Stimulated activated naive CD8-positive, alpha-beta T cell treated with anti-CD3 and anti-CD28 coated beads, Interleukin-15, amount 100 ng/mL, for 72 hours (primary cell): ENCODE measurements around the gene RAD51B.

Experiments used
- ATAC-seq: fragments of 150-1000 bp; cut with Tn5 transposase; 2 replicates; pipeline ENCODE4 v1.10.0; 2021; ENCODE audit warnings: mild to moderate bottlenecking, moderate library complexity
- DNase-seq, 2 donors: peaks; one replicate each; pipeline ENCODE4 v3.0.0; 2021 to 2022
- H3K27ac Mint-ChIP-seq, 2 donors: one replicate each; pipeline ENCODE4 v1.8.0; 2022; ENCODE audit warnings: mild to moderate bottlenecking in 2 of 2, mixed read lengths in 2 of 2, moderate library complexity in 2 of 2
- H3K27me3 Mint-ChIP-seq: one replicate; pipeline ENCODE4 v1.8.0; 2022; ENCODE audit warnings: mixed read lengths
- H3K4me1 Mint-ChIP-seq: one replicate; pipeline ENCODE4 v1.8.0; 2022; ENCODE audit warnings: mild to moderate bottlenecking, mixed read lengths
- H3K4me3 Mint-ChIP-seq, 2 donors: one replicate each; pipeline ENCODE4 v1.8.0; 2022; ENCODE audit warnings: mild to moderate bottlenecking in 2 of 2, mixed read lengths in 2 of 2, moderate library complexity in 1 of 2
- H3K9me3 Mint-ChIP-seq, 2 donors: one replicate each; pipeline ENCODE4 v1.8.0; 2022; ENCODE audit warnings: mixed read lengths in 2 of 2

RAD51B gene

DNA sequence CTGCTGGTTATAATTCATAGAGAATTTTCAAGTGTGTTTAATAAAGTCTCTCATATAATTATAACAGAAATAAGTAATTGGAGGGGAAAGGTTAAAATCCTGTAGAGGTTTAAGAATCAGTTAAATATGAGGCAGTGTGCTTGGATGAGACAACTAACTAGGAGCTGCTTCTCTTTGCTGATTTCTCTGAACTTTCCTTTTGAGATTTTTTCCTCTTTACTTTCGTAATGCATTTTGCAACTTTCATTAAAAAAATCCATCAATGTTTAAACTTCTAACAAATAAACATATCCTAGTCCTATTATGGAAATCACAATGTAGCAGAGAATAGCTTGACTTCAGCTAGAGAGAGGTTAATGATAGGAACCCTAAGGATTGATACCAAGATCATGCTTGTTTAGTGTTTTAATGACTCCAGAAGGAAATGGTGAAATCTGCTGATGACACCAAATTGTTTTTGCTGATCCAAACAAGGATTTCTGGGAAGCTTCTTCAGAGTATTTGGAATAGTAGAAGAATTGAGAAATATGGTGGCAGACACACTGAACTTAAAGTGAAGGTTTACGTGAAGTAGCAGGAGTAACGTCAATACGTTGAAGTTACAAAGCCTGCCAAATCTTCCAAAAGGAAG, 122.6 kb downstream of the RAD51B start:
- no peak overlapping the region for H3K4me3 Mint-ChIP-seq
- no peaks in the 10 kb centered on the region for H3K27me3 Mint-ChIP-seq
- DNase-seq (no peak), ATAC-seq (no peak)
- H3K27ac Mint-ChIP-seq, result no peak overlapping the region
- no peaks in the 10 kb centered on the region for H3K9me3 Mint-ChIP-seq
- H3K4me1 Mint-ChIP-seq, result no peaks in the 10 kb centered on the region

DNA sequence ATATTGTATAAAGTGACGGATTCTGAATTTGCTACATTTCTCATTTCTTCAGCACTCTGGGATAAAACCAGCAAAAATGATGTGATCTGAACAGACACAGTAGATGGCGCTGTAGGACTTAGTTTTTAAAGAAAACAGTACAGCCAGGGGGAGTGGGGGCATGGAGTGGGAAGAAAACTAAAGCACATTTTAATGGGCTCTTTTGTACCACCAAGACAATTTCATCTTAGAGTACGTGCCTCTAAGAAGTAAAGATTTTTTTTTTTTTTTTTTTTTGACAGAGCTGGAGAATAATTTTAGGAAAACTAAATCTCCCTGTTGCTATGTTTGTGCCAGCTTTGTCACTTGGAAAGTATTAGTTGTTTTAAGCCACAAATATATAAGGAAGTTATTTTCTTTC, 124.4 kb downstream of the RAD51B start:
- H3K4me3 Mint-ChIP-seq, result no peak overlapping the region
- peak; percentile 33 for DNase-seq
- ATAC-seq, result peak; percentile 60
- no peaks in the 10 kb centered on the region for H3K27me3 Mint-ChIP-seq
- H3K27ac Mint-ChIP-seq, result no peak overlapping the region
- H3K4me1 Mint-ChIP-seq, result no peaks in the 10 kb centered on the region
- no peaks in the 10 kb centered on the region for H3K9me3 Mint-ChIP-seq

DNA sequence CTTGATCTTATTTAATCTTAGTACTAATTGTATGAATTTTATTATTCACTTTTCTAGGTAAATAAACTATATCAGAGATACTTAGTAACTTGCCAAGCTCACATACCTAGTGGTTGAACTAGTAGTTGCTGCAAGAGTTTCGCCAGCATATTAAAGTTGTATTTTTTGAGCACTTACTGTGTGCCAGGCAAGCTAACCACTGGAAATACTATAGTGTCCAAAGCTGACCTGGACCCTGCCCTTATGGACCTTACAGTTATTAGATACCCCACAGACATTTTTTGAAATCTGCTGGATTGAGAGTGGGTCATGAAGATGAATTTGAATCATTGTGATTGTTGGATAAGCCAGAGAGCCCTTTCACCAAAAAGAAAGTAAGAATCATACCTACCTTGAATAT, 125.0 kb downstream of the RAD51B start:
- H3K27me3 Mint-ChIP-seq, result no peaks in the 10 kb centered on the region
- no peaks in the 10 kb centered on the region for H3K9me3 Mint-ChIP-seq
- DNase-seq (no peak), ATAC-seq (no peak)
- no peaks in the 10 kb centered on the region for H3K4me1 Mint-ChIP-seq
- no peak overlapping the region for H3K27ac Mint-ChIP-seq
- no peak overlapping the region for H3K4me3 Mint-ChIP-seq

DNA sequence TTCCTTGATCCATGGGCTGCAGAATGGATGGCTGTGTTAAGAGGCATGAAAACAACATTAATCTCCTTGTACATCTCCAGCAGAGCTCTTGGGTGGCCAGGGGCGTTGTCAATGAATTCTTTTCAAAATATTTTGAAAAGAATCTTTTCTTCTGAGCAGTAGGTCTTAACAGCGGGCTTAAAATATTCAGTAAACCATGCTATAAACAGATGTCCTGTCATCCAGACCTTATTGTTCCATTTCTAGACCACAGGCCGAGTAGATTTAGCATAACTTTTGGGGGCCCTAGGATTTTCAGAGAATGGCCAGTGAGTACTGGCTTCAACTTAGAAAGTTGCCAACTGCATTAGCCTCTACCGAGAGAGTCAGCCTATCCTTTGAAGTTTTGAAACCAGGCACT, 130.2 kb downstream of the RAD51B start:
- ATAC-seq (no peak), DNase-seq (no peak)
- H3K27ac Mint-ChIP-seq, result no peak overlapping the region
- no peak overlapping the region for H3K4me3 Mint-ChIP-seq
- no peaks in the 10 kb centered on the region for H3K27me3 Mint-ChIP-seq
- H3K9me3 Mint-ChIP-seq, result no peaks in the 10 kb centered on the region
- no peaks in the 10 kb centered on the region for H3K4me1 Mint-ChIP-seq

DNA sequence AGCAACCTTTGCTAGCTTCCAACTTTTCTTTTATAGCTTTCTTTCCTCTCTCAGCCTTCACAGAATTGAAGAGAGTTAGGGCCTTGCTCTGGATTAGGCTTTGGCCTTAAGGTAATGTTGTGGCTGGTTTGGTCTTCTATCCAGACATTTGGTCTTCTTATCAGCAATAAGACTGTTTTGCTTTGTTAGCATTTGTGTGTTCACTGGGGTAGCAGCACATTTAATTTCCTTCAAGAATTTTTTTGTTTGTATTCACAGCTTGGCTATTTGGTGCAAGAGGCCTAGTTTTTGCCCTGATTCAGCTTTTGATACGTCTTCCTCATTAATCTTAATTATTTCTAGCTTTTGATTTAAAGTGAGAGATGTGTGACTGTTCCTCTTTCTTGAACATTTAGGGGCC, 130.8 kb downstream of the RAD51B start:
- no peaks in the 10 kb centered on the region for H3K27me3 Mint-ChIP-seq
- H3K4me1 Mint-ChIP-seq, result no peaks in the 10 kb centered on the region
- DNase-seq (no peak), ATAC-seq (no peak)
- H3K9me3 Mint-ChIP-seq, result no peaks in the 10 kb centered on the region
- no peak overlapping the region for H3K27ac Mint-ChIP-seq
- no peak overlapping the region for H3K4me3 Mint-ChIP-seq

DNA sequence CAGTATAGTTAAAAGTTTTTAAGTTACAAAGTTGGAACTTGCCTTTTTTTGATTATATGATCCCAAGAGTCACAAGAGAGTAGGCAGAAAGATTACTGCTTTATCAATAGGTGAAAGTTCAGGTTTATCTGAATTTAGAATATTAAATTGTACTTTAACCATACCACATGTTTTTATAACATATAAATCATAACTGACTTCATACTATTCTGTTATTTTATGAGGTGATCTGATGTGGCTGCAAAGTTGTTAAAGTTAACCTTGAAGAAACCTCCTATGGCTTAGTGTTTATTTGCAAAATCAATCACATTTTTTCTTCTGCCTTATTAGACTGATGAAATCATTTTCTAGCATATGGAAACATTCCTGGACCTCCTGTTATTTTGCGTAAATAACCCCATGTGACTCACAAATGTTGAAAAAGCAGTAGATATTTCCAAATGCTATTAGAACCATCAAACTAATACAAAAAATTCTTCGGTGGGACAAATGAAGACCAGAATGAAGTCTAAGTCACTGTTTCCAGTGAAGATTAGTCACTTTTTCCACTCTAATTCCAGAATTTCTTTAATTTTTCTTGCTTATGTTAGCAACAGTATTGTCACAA, 132.1 kb downstream of the RAD51B start:
- Mint-ChIP-seq H3K4me3 (no peak overlapping the region), H3K4me1 (no peaks in the 10 kb centered on the region), H3K9me3 (no peaks in the 10 kb centered on the region), H3K27ac (no peak overlapping the region), H3K27me3 (no peaks in the 10 kb centered on the region)
- no peak for DNase-seq
- no peak for ATAC-seq

DNA sequence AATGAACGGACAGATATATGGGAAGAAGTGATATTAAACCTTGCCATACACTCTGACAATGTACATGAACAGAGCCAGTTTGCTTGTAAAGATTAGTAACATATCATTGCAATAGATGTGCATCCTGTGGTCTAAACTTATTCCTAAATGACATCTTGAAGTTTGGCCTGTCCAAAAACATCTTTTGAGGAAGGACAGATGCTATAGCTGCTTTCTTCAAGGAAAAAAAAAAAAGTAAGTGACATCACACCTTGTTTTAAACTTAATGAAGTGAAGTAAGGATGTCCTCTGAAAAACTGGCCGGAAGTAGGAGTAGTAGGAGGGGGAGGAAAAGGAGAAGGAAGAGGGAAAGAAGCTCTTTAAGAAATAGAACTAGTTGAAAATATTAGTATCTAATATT, 132.8 kb downstream of the RAD51B start:
- H3K9me3 Mint-ChIP-seq, result no peaks in the 10 kb centered on the region
- ATAC-seq (no peak), DNase-seq (no peak)
- H3K27ac Mint-ChIP-seq, result no peak overlapping the region
- H3K27me3 Mint-ChIP-seq, result no peaks in the 10 kb centered on the region
- H3K4me1 Mint-ChIP-seq, result no peaks in the 10 kb centered on the region
- no peak overlapping the region for H3K4me3 Mint-ChIP-seq

DNA sequence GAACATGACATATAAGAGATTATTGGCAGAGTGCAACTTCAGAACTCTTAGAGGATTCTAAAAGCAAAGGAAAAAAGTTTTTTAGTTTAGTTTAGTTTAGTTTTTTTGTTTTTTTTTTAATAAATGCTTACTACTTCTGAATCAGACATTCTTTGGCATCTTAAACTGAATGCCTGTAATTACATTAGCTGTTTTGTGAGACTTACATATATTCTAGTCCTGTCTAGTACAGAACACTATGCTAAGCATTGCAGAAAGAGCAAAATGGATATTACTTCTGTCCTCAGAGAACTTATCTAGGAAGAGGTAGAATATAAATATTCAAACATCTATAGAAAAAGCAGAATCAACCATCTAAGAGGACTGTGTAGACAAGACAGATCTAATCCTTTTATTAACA, 133.2 kb downstream of the RAD51B start:
- no peak overlapping the region for H3K4me3 Mint-ChIP-seq
- no peaks in the 10 kb centered on the region for H3K27me3 Mint-ChIP-seq
- ATAC-seq (no peak), DNase-seq (no peak)
- no peaks in the 10 kb centered on the region for H3K4me1 Mint-ChIP-seq
- no peaks in the 10 kb centered on the region for H3K9me3 Mint-ChIP-seq
- H3K27ac Mint-ChIP-seq, result no peak overlapping the region

DNA sequence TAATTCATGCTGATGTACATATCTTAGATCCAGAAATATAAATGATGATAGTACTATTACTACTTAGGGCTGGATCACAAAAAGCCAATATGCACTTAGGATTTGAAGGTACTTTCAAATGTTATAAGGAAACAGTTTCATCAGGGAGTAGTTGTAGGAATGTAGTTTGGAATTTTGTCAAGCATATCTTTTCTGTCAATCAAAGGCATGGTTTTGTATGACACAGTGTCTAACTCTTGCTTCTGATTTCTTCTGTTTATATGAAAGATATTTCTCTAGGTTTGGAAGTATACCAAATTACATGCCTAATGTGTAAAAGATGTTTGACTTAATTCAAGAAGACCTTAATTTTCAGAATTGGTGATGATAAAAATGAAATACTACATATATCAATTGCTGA, 135.7 kb downstream of the RAD51B start:
- Mint-ChIP-seq H3K4me1 (no peaks in the 10 kb centered on the region), H3K27ac (no peak overlapping the region), H3K4me3 (no peak overlapping the region), H3K27me3 (no peaks in the 10 kb centered on the region), H3K9me3 (no peaks in the 10 kb centered on the region)
- DNase-seq (no peak), ATAC-seq (no peak)

DNA sequence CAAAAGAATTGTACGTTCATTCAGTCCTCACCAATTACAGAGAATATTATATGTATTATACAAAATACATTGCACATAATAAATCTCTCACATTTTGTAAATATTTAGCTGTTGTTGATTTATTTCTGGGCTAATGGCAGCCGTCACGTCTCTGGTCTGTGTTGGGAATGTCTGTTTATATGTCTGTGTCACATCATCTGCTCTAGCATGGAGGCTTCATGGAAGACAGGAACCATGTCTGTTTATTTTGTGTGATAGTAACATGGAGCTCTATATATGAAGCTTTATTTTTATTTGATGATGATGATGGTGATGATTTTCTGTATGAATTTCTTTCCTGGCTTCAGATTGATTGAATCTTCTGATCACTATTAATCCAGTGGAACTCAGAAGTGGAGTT, 138.4 kb downstream of the RAD51B start:
- no peak for DNase-seq
- Mint-ChIP-seq H3K27me3 (no peaks in the 10 kb centered on the region), H3K4me3 (no peak overlapping the region), H3K27ac (no peak overlapping the region), H3K9me3 (no peaks in the 10 kb centered on the region), H3K4me1 (no peaks in the 10 kb centered on the region)
- ATAC-seq, result no peak

DNA sequence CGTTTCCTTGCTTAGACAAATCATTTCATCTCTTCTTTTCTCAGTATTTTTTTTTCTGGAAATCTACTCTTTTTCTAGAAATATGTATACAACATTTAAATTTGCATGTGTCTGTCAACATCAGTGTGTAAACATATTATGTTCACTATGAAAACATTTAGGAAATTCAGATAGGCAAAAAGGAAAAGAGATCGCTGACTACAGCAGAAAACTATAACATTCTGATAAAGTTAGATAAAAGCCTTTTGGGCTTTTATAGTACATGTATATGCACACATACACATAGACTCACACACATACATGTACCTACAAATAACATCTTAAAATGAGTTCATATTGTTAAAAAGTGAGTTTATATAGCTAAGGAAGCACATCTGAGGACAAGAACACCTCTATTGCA, 142.1 kb downstream of the RAD51B start:
- DNase-seq (no peak), ATAC-seq (no peak)
- H3K4me3 Mint-ChIP-seq, result no peak overlapping the region
- H3K4me1 Mint-ChIP-seq, result no peaks in the 10 kb centered on the region
- no peaks in the 10 kb centered on the region for H3K27me3 Mint-ChIP-seq
- peaks cover 4% of the 10 kb centered on the region in 2 donors for H3K9me3 Mint-ChIP-seq
- no peak overlapping the region for H3K27ac Mint-ChIP-seq

DNA sequence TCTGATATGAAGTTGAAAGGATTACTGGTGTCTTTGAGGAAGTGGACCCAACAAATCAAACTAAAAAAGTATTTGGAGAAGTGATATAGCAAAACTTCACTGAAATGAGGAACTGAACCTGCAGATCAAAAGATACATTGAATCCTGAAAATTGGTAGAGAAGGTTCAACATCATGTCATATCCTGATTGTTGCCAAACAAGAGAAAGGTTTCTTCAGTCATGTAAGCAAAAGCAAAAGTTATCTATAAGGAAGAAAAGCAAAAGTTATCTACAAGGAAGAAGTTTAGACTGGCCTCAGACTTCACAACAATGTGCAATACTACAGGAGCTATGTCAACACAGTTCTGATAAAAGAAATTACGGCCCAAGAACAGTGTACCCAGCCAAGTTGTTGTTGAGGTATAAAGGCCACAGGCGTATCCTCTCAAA, 142.7 kb downstream of the RAD51B start:
- DNase-seq (no peak), ATAC-seq (no peak)
- H3K27ac Mint-ChIP-seq, result no peak overlapping the region

DNA sequence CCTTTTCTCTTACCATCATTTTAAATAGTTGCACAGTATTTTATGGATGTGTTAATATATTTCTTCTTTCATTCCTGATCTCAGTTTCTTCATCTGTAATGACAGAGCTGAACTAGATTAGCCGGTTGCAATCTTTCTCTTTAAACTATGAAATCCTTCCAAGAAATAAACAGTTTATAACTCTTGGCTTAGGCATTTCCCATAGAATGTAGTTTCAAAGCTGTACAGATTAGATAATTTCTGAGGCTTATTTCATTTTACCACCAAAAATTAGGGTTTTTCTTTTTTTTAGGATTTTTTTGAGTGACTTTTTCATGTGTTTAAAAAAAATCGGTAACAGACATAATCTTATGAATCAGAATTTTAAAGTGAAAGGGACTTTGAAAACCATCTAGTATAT, 144.0 kb downstream of the RAD51B start:
- no peaks in the 10 kb centered on the region for H3K27me3 Mint-ChIP-seq
- ATAC-seq, result no peak
- no peak overlapping the region for H3K4me3 Mint-ChIP-seq
- peaks cover 8 to 12% of the 10 kb centered on the region in 2 donors for H3K9me3 Mint-ChIP-seq
- DNase-seq, result no peak
- H3K4me1 Mint-ChIP-seq, result no peaks in the 10 kb centered on the region
- H3K27ac Mint-ChIP-seq, result no peak overlapping the region

More for the DNA sequence above, 142.7 kb downstream of the RAD51B start:
- no peaks in the 10 kb centered on the region for H3K27me3 Mint-ChIP-seq
- no peak overlapping the region for H3K4me3 Mint-ChIP-seq
- H3K4me1 Mint-ChIP-seq, result no peaks in the 10 kb centered on the region
- H3K9me3 Mint-ChIP-seq, result peaks cover 5 to 9% of the 10 kb centered on the region in 2 donors

DNA sequence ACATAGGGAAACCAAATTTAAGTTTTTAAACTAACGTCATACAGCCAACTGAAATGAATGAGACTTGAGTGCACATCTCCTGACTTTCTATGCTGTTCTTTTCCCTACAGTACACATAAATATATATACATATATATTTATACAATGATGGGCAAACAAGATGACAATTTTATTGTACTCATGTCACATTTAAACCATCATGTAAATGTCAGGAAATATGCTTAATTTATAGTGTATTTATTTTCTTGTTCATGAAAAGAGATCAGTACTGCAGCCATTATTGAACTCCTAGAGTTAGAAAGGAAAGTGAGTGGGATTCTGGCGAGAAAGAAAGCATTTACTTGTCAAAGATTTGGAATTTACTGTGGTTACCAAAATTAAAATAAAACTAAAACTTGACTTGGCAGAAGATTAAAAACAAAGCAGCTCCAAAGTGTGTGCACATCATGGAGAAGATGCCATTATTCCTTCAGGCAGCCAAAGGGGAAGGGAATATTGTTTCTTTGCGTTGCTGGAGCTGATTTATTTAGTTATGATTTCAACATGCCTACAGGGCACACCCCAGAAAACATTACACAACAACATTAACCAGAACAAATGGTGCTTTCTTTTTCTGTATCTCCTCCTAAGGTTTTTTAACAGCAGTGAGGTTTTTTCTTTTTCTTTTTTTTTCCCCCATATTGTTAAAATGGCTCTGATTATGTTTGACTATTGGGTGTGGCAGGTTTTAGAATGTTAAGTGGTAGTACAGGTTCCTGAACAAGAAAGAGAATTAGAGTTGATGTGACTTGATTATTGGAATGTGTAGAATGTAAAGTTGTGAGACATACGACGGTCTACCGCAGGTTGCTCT, 144.6 kb downstream of the RAD51B start:
- Mint-ChIP-seq H3K9me3 (peaks cover 11 to 12% of the 10 kb centered on the region in 2 donors), H3K27me3 (no peaks in the 10 kb centered on the region), H3K4me3 (no peak overlapping the region), H3K4me1 (no peaks in the 10 kb centered on the region), H3K27ac (no peak overlapping the region)
- ATAC-seq (no peak), DNase-seq (no peak)

DNA sequence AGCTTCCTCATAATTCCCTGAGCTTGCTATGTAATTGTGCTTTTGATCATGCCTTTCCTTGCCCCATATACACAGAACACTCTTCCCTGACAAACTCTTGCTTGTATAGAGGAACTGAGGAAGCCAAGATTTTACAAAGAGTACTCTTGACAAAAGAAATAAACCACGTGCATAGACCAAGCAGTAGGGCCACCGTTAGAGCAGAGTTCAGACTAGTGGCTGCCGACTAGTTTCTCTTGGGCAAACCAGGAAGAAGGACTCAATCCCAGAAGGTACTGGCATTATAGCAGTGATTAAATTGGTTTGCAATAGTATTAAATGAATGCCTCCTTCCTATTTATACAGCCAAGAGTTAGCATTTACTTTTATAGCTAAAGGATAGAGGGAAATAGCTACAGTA, 146.1 kb downstream of the RAD51B start:
- H3K27me3 Mint-ChIP-seq, result no peaks in the 10 kb centered on the region
- H3K4me1 Mint-ChIP-seq, result no peaks in the 10 kb centered on the region
- H3K27ac Mint-ChIP-seq, result no peak overlapping the region
- H3K9me3 Mint-ChIP-seq, result peaks cover 11 to 12% of the 10 kb centered on the region in 2 donors
- H3K4me3 Mint-ChIP-seq, result no peak overlapping the region
- DNase-seq (no peak), ATAC-seq (no peak)

DNA sequence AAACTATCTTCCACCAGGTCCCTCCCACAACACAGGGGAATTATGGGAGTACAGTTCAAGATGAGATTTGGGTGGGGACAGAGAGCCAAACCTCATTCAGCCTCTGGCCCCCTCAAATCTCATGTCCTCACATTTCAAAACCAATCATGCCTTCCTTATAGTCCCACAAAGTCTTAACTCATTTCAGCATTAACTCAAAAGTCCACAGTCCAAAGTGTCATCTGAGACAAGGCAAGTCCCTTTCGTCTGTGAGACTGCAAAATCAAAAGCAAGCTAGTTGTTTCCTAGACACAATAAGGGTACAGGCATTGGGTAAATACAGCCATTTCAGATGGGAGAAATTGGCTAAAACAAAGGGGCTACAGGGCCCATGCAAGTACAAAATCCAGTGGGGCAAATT, 147.6 kb downstream of the RAD51B start:
- DNase-seq, result no peak
- ATAC-seq, result no peak
- H3K4me1 Mint-ChIP-seq, result no peaks in the 10 kb centered on the region
- H3K4me3 Mint-ChIP-seq, result no peak overlapping the region
- no peak overlapping the region for H3K27ac Mint-ChIP-seq
- no peaks in the 10 kb centered on the region for H3K27me3 Mint-ChIP-seq
- peaks cover 11 to 12% of the 10 kb centered on the region in 2 donors for H3K9me3 Mint-ChIP-seq
